ENCODE results near the gene TANC1. TPM values are rescaled to one million over a fixed set of nuclear protein-coding genes. Genes with fewer than 3 reads are reported as not detected.
A peak's percentile ranks its signal among the peaks of the same experiment; 100 is the strongest.

Gene TANC1
- total and polyA plus RNA-seq, 2 of the 4 experiments (the other 2 are of a cell fraction), result 10.2 to 12.9 TPM

DNA sequence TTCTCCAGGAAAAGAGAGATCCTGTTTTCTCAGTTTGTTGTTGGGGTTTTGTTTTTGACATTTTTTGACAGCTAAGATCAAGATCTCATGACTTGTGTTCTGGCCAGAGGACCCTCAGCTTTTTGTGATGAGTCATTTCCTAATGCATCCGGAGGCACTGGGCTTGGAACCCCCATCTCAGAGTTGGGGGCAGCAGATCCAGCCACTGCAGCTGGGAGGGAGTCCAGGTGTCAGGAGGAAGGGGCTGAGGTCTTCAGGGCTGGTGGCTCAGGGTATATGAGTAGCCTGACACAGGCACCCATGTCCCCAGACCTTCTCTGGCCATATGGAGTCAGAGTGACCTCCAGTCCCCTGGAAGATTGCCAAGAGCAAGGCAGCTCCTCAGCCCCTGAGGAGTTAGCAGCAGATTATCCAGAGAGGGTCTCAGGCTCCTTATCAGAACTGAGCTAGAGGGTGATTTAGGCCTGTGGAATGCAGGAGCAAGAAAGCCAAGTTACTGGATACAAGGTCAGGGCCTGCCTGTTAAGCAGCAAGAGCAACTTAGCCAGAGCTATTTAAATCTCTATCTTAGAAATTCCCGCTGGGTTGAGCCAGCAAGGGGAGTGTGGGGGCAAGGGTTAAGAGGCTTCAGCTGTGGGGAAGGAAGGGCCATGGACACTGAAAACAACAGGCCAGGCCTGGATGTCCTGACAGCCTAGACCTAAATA is 62.4 kb downstream of the TANC1 start:
- DNase-seq (peak; percentile 83), ATAC-seq (ENCODE audit: low read depth) (peak; percentile 89)
- BruUV-seq (replicated peaks), result no TSS peak
- in situ Hi-C loops (cut with MboI; ENCODE audit: low sequenced_read_pairs) (no loop called here), intact Hi-C loops (cut with micrococcal nuclease) (loop anchor here (1.0 to 5.0 kb wide), 3 partner anchors 14 to 81 kb away; no protein-coding TSS in a partner anchor), dilution Hi-C loops (cut with HindIII; ENCODE audit: low sequenced_read_pairs, unreplicated experiment) (no loop called here)
- CTCF ChIA-PET, result interaction anchor here (0.6 to 1.2 kb wide), 5 partner anchors 14 to 203 kb away, joined by 3 to 4 read pairs (median 3); no protein-coding TSS in a partner anchor
- Histone ChIP-seq H3K4me3 (ENCODE audit: insufficient read depth, low read depth, low read length) (no peak overlapping the region), H4K5ac (ENCODE audit: low read depth, low read length) (peak overlapping the region; percentile 16), H3K9me1 (ENCODE audit: insufficient read depth, low read length) (peaks cover 13% of the 10 kb centered on the region), H3K4me2 (ENCODE audit: low read depth, low read length) (peak overlapping the region; percentile 21), H4K20me1 (ENCODE audit: insufficient read depth, low read length) (peaks cover 7% of the 10 kb centered on the region; the same call in 1 of the 2 replicates), H2BK120ac (ENCODE audit: low read depth, low read length) (peak overlapping the region; percentile 53), H3K79me1 (ENCODE audit: low read depth in 1 of 2, low read length in 2 of 2) (peaks cover 51 to 74% of the 10 kb centered on the region in 2 experiments), H2AK9ac (replicated peaks; ENCODE audit: low read depth, low read length, poor library complexity) (no peak overlapping the region), H3K36me3 (ENCODE audit: control insufficient read depth, insufficient read depth, low read length) (no peaks in the 10 kb centered on the region), H3K23ac (ENCODE audit: low read depth, low read length) (no peak overlapping the region), H2BK20ac (ENCODE audit: low read depth, low read length) (peak overlapping the region; percentile 59), H2BK5ac (ENCODE audit: low read depth, low read length, poor library complexity, severe bottlenecking) (peak overlapping the region; percentile 57), H2AK5ac (ENCODE audit: low read depth, low read length) (peak overlapping the region; percentile 54; the same call in 1 of the 2 replicates), H3K9me3 (ENCODE audit: control insufficient read depth, insufficient read depth, low read length) (no peaks in the 10 kb centered on the region), H3K4me1 (ENCODE audit: control insufficient read depth, insufficient read depth, low read length) (peaks cover 26% of the 10 kb centered on the region), H3K27me3 (ENCODE audit: control insufficient read depth, insufficient read depth, low read length) (no peaks in the 10 kb centered on the region), H4K8ac (ENCODE audit: low read depth in 2 of 2, low read length in 2 of 2) (peak overlapping the region in 1 of 2 experiments; percentile 17; a peak in 1 of 4 replicates), H4K91ac (ENCODE audit: insufficient read depth, low read depth, low read length) (peak overlapping the region; percentile 0; the same call in 1 of the 2 replicates), H2AFZ (replicated peaks; ENCODE audit: low read length, poor library complexity) (peak overlapping the region; percentile 2), H3K56ac (ENCODE audit: extremely low read depth, insufficient read depth, low read length) (no peak overlapping the region), H3K4ac (ENCODE audit: low read depth, low read length) (peak overlapping the region; percentile 67), H3K18ac (ENCODE audit: low read depth, low read length) (peak overlapping the region; percentile 7; the same call in 1 of the 2 replicates), H3K14ac (replicated peaks; ENCODE audit: low read depth, low read length) (peak overlapping the region; percentile 13; the same call in 1 of the 2 replicates), H3K9ac (ENCODE audit: low read depth, low read length) (no peak overlapping the region), H2BK15ac (ENCODE audit: low read depth, low read length) (peak overlapping the region; percentile 10; the same call in 1 of the 3 replicates), H3K27ac (ENCODE audit: insufficient read depth, low read length) (peak overlapping the region; percentile 49)
- POLR2A ChIA-PET (ENCODE audit: unreplicated experiment), result interaction anchor here (0.5 kb wide), 1 partner anchor 76 kb away, joined by 5 read pairs; no protein-coding TSS in a partner anchor
- TF ChIP-seq, protein P1, sequence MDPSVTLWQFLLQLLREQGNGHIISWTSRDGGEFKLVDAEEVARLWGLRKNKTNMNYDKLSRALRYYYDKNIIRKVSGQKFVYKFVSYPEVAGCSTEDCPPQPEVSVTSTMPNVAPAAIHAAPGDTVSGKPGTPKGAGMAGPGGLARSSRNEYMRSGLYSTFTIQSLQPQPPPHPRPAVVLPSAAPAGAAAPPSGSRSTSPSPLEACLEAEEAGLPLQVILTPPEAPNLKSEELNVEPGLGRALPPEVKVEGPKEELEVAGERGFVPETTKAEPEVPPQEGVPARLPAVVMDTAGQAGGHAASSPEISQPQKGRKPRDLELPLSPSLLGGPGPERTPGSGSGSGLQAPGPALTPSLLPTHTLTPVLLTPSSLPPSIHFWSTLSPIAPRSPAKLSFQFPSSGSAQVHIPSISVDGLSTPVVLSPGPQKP (IDR thresholded peaks at IDR 0.05; ENCODE audit: borderline replicate concordance, low read depth, low read length), result no peak
- TF ChIP-seq SMC3 (IDR thresholded peaks at IDR 0.05; ENCODE audit: low read depth, low read length) (no peak), FOS (IDR thresholded peaks at IDR 0.05; ENCODE audit: low read depth, low read length) (0 out of 2 replicates have a peak, but pooled peaks have one; percentile 5), NFE2L2 (IDR thresholded peaks at IDR 0.05; ENCODE audit: low read depth, low read length) (no peak), CHD1 (IDR thresholded peaks at IDR 0.05; ENCODE audit: low read depth, low read length) (no peak), POLR2A (IDR thresholded peaks at IDR 0.05; ENCODE audit: low read depth, low read length) (no peak), MAZ (IDR thresholded peaks at IDR 0.05; ENCODE audit: borderline replicate concordance, low read depth, low read length) (no peak), RAD21 (IDR thresholded peaks at IDR 0.05; ENCODE audit: low read length) (no peak)
- TF ChIP-seq, protein P2, sequence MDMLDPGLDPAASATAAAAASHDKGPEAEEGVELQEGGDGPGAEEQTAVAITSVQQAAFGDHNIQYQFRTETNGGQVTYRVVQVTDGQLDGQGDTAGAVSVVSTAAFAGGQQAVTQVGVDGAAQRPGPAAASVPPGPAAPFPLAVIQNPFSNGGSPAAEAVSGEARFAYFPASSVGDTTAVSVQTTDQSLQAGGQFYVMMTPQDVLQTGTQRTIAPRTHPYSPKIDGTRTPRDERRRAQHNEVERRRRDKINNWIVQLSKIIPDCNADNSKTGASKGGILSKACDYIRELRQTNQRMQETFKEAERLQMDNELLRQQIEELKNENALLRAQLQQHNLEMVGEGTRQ (IDR thresholded peaks at IDR 0.05; ENCODE audit: low read depth, low read length), result no peak
- no CpG with 5 or more reads among the region's 2 CpGs for WGBS, 2 experiments (ENCODE audit: extremely low coverage in 2 of 2, insufficient read length in 1 of 2)

Measured in IMR-90 (cell line).